ENCODE data around the gene TPRG1L. TPM values are rescaled to one million over a fixed set of nuclear protein-coding genes. Genes with fewer than 3 reads are reported as not detected.
A peak's percentile ranks its signal among the peaks of the same experiment; 100 is the strongest.

TPRG1L gene
- total and polyA plus RNA-seq, 8 donors, result 27.3 to 42.9 (median 32.2) TPM

DNA sequence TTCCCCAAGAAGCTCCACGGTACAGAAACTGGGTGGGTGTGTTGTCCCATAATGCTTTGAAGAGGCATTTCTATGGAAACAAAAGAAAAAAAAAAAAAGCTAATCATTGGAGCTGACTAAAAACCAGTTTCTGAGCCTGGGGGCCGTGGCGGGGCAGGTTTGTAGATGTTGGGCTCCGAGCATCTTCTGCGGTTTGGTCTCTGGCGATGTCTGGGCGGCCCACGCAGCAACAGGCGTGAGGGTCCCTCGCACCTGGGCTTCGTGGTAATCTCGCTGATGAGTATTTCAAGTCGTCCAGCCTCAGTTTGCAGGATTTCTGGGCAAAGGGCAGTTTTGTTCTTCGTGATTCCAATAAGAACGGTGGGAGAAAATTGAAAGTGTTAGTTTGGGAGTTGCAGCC is 34.3 kb downstream of the TPRG1L start:
- no peaks in the 10 kb centered on the region for H3K36me3 ChIP-seq
- H3K27ac ChIP-seq, result no peak overlapping the region
- TF ChIP-seq, protein P1, sequence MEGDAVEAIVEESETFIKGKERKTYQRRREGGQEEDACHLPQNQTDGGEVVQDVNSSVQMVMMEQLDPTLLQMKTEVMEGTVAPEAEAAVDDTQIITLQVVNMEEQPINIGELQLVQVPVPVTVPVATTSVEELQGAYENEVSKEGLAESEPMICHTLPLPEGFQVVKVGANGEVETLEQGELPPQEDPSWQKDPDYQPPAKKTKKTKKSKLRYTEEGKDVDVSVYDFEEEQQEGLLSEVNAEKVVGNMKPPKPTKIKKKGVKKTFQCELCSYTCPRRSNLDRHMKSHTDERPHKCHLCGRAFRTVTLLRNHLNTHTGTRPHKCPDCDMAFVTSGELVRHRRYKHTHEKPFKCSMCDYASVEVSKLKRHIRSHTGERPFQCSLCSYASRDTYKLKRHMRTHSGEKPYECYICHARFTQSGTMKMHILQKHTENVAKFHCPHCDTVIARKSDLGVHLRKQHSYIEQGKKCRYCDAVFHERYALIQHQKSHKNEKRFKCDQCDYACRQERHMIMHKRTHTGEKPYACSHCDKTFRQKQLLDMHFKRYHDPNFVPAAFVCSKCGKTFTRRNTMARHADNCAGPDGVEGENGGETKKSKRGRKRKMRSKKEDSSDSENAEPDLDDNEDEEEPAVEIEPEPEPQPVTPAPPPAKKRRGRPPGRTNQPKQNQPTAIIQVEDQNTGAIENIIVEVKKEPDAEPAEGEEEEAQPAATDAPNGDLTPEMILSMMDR (IDR thresholded peaks at IDR 0.05), result no peak
- no peaks in the 10 kb centered on the region for H3K9me3 ChIP-seq
- H3K27me3 ChIP-seq, result peaks cover 1 to 52% of the 10 kb centered on the region in 2 donors
- DNase-seq (peak in 2 of 4 donors; percentile 10 to 43), ATAC-seq (no peak)
- H3K4me1 ChIP-seq, result no peaks in the 10 kb centered on the region
- intact Hi-C loops (cut with DNase I), result no loop called here
- H3K4me3 ChIP-seq, result no peak overlapping the region

DNA sequence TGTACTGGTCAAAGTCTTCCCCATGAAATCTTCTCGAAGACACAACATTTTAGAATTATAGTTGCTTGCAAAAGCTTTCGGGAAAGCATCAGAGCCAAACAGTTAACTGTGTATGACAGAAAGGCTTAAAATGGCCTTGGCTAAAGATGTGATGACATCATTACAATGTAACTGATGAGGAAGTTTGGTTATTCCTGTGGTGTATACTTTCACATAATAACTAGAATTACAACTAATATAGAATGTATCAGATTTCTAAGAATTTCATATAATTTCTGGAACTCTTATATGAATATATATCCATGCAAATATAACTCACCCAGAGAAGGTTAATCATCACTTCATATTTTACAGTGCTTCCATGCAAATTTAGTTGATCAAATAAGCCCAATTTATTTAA is 35.9 kb downstream of the TPRG1L start:
- intact Hi-C loops (cut with DNase I), result no loop called here
- Histone ChIP-seq H3K9me3 (no peaks in the 10 kb centered on the region), H3K27me3 (peaks cover 0 to 36% of the 10 kb centered on the region in 2 donors), H3K4me3 (no peak overlapping the region), H3K36me3 (no peaks in the 10 kb centered on the region), H3K27ac (no peak overlapping the region), H3K4me1 (peaks cover 0 to 5% of the 10 kb centered on the region in 2 donors)
- TF ChIP-seq, protein P1 (IDR thresholded peaks at IDR 0.05), result no peak
- no peak for DNase-seq
- no peak for ATAC-seq

DNA sequence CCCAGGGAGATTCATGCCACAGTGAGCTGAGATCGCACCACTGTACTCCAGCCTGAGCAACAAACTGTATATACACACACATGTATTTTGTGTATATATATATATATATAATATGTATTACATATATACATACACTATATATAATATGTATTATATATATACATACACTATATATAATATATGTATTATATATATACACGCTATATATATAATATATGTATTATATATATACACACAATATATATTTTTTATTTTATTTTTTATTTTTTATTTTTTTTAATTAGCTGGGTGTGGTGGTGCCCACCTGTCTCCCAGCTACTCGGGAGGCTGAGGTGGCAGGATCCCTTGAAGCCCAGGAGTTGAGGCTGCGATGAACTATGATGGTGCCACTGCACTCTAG is 36.8 kb downstream of the TPRG1L start:
- DNase-seq, result no peak
- no peak overlapping the region for H3K4me3 ChIP-seq

DNA sequence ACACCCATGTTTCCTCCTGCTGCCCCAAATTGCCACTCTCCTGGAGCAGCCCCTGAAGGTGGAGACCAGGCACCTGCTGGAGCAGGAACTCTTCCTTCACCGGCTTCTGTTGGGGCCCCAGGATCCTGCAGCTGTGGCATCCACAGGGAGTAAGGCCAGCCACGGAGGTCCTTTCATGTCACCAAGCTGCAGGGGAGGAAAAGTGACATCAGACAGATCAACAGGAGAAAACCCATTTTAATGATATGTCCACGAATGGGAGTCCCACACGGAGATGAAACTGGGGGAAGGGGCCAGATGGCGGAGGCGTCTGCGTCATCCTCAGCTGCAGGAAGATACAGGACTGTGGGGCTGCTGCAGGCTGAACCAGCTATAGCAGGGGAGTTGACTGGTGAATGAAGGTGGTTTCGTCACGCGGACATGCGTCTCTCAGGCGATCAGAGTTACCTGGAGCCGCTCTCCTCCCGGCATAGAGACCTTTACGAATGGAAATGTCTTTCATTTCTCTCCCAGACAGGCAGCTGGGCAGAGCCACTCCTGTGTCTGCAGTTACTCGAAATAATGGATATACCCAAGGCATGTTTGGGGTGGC is 37.4 kb downstream of the TPRG1L start:
- ATAC-seq (no peak), DNase-seq (peak in 1 of 4 donors; percentile 36)
- no peak overlapping the region for H3K27ac ChIP-seq
- peaks cover 0 to 5% of the 10 kb centered on the region in 2 donors for H3K4me1 ChIP-seq
- no peaks in the 10 kb centered on the region for H3K9me3 ChIP-seq
- intact Hi-C loops (cut with DNase I), result no loop called here
- H3K4me3 ChIP-seq, result no peak overlapping the region
- TF ChIP-seq, protein P1 (IDR thresholded peaks at IDR 0.05), result no peak
- H3K36me3 ChIP-seq, result no peaks in the 10 kb centered on the region
- peaks cover 0 to 21% of the 10 kb centered on the region in 2 donors for H3K27me3 ChIP-seq

More for the DNA sequence above, 36.8 kb downstream of the TPRG1L start:
- ATAC-seq, result no peak
- Histone ChIP-seq H3K36me3 (no peaks in the 10 kb centered on the region), H3K27me3 (peaks cover 0 to 27% of the 10 kb centered on the region in 2 donors), H3K9me3 (no peaks in the 10 kb centered on the region), H3K4me1 (peaks cover 0 to 5% of the 10 kb centered on the region in 2 donors), H3K27ac (no peak overlapping the region)
- TF ChIP-seq, protein P1 (IDR thresholded peaks at IDR 0.05), result no peak
- intact Hi-C loops (cut with DNase I), result no loop called here

DNA sequence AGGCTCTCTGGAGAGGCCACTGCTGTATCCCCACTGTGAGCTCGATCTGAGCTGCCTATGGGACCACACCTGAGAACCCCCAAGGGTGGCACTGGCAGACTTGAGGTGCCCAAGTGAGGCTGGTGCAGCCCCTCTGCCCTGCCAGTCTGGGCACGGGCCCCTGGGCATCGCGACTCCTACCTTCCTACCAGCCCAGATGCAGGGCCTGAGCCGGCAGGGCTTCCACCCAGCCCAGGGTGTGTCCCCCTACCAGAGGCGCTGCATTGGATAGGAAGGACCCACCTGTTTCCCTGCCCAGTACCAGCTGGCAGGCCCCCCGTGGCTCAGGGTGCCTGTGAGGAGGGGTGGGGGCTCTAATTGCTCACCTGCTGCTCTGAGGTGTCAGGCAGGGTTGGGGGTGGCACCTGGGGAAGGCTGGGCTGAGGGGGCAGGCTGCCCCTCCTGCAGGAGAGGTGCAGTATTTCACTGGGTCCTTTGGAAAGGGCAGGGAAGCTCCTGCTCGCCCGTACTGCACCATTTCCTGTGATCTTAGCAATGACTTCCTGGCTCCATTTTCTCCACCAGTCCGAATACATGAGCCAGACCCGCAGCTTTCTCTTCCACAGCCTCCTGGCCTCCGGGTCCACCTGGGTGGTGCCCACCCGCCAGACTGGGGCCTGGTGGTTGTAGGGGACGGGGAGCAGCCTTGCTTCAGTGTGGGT is 39.3 kb downstream of the TPRG1L start:
- intact Hi-C loops (cut with DNase I), result no loop called here
- Histone ChIP-seq H3K9me3 (no peaks in the 10 kb centered on the region), H3K36me3 (no peaks in the 10 kb centered on the region), H3K4me3 (no peak overlapping the region), H3K27ac (no peak overlapping the region), H3K27me3 (peaks cover 0 to 4% of the 10 kb centered on the region in 2 donors), H3K4me1 (peaks cover 6 to 20% of the 10 kb centered on the region in 2 donors)
- DNase-seq, result peak in 1 of 4 donors; percentile 55
- ATAC-seq, result no peak
- TF ChIP-seq, protein P1 (IDR thresholded peaks at IDR 0.05), result no peak
